ENCODE data around the gene SHISA9.

Gene SHISA9

GRCh38 chr16:13038591-13038990, 137.2 kb downstream of the SHISA9 start:
- no peaks in the 10 kb centered on the region for H3K27me3 ChIP-seq (ENCODE audit: insufficient read depth, poor library complexity, severe bottlenecking)
- H3K4me3 ChIP-seq (replicated peaks; ENCODE audit: insufficient read depth, low read length) = no peak overlapping the region
- no peak for DNase-seq (ENCODE audit: low read depth in 1 of 2, low spot score in 1 of 2)
- H3K27ac ChIP-seq (replicated peaks) = no peak overlapping the region
- TF ChIP-seq GABPA (IDR thresholded peaks at IDR 0.05; ENCODE audit: low read depth) = no peak
- TF ChIP-seq REST (IDR thresholded peaks at IDR 0.05; ENCODE audit: insufficient replicate concordance, low read depth) = no peak
- no peak for TF ChIP-seq CTCF (IDR thresholded peaks at IDR 0.05; ENCODE audit: insufficient read depth, low read length)
- no peak for TF ChIP-seq SPI1 (IDR thresholded peaks at IDR 0.05; ENCODE audit: borderline replicate concordance, low read depth)
- no peak for TF ChIP-seq POLR2AphosphoS5 (IDR thresholded peaks at IDR 0.05; ENCODE audit: low read depth)

- no peak for DNase-seq (ENCODE audit: low read depth in 1 of 2, low spot score in 1 of 2)
- no peak overlapping the region for H3K27ac ChIP-seq (replicated peaks)
- H3K27me3 ChIP-seq (ENCODE audit: insufficient read depth, poor library complexity, severe bottlenecking) = no peaks in the 10 kb centered on the region
- TF ChIP-seq CTCF (IDR thresholded peaks at IDR 0.05; ENCODE audit: insufficient read depth, low read length) (no peak), REST (IDR thresholded peaks at IDR 0.05; ENCODE audit: insufficient replicate concordance, low read depth) (no peak), GABPA (IDR thresholded peaks at IDR 0.05; ENCODE audit: low read depth) (no peak), SPI1 (IDR thresholded peaks at IDR 0.05; ENCODE audit: borderline replicate concordance, low read depth) (no peak), POLR2AphosphoS5 (IDR thresholded peaks at IDR 0.05; ENCODE audit: low read depth) (no peak)
- H3K4me3 ChIP-seq (replicated peaks; ENCODE audit: insufficient read depth, low read length) = no peak overlapping the region
Observed at GRCh38 chr16:13039526-13039925, 138.1 kb downstream of the SHISA9 start.

GRCh38 chr16:13041180-13041579, 139.8 kb downstream of the SHISA9 start:
- no peak overlapping the region for H3K4me3 ChIP-seq (replicated peaks; ENCODE audit: insufficient read depth, low read length)
- TF ChIP-seq GABPA (IDR thresholded peaks at IDR 0.05; ENCODE audit: low read depth) (no peak), CTCF (IDR thresholded peaks at IDR 0.05; ENCODE audit: insufficient read depth, low read length) (no peak), SPI1 (IDR thresholded peaks at IDR 0.05; ENCODE audit: borderline replicate concordance, low read depth) (no peak), POLR2AphosphoS5 (IDR thresholded peaks at IDR 0.05; ENCODE audit: low read depth) (no peak), REST (IDR thresholded peaks at IDR 0.05; ENCODE audit: insufficient replicate concordance, low read depth) (no peak)
- no peak overlapping the region for H3K27ac ChIP-seq (replicated peaks)
- H3K27me3 ChIP-seq (ENCODE audit: insufficient read depth, poor library complexity, severe bottlenecking) = no peaks in the 10 kb centered on the region
- DNase-seq (ENCODE audit: low read depth in 1 of 2, low spot score in 1 of 2) = no peak

Data from HL-60 (cell line).